Stimulated activated naive CD4-positive, alpha-beta T cell treated with Interleukin-2 at 50 U/mL for 16 hours (primary cell): ENCODE data around the gene BAK1.
"Not testable (repeated sequence)": the region's sequence is repeated elsewhere in the genome, so short reads cannot be mapped to it uniquely, and the experiment has no call there.

Source experiments
- DNase-seq: peaks from one replicate; lab custom pipeline; 2025; lab: John Stamatoyannopoulos, UW

BAK1 gene

GRCh38 chr6:33607784-33608161 is 27.7 kb upstream of the BAK1 start:
- peak; percentile 19 for DNase-seq

GRCh38 chr6:33607126-33607783 is 27.2 kb upstream of the BAK1 start:
- no peak for DNase-seq

GRCh38 chr6:33606642-33607041 is 26.6 kb upstream of the BAK1 start:
- DNase-seq: no peak

DNA sequence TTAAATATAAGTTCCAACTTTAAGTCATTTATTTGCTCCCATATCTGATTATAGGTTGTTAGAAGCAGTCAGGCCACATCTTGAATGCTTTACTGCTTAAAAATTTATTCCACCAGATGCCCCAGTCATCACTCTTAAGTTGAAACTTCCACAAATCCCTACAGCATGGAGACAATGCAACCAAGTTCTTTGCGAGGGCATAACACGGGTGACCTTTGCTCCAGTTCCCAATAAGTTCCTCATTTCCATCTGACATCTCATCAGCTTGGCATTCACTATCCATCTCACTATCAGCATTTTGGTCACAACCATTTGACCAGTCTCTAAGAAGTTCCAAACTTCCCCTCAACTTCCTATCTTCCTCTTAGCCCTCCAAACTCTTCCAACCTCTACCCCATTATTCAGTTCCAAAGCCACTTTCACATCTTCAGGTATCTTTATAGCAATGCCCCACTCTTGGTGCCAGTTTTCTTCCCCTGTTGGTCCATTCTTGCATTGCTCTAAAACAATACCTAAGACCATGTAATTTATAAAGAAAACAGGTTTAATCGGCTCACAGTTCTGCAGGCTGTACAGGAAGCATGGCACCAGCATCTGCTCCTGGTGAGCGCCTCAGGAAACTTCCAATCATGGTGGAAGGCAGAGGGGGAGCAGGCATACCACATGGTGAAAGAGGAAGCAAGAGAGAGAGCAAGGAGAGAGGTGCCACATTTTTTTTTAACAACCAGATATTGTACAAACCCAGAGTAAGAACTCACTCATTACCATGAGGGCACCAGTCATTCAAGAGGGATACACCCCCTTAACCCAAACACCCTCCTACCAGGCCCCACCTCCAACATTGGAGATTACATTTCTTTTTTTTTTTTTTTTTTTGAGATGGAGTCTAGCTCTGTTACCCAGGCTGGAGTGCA is 25.1 kb upstream of the BAK1 start:
- no peak for DNase-seq

DNA sequence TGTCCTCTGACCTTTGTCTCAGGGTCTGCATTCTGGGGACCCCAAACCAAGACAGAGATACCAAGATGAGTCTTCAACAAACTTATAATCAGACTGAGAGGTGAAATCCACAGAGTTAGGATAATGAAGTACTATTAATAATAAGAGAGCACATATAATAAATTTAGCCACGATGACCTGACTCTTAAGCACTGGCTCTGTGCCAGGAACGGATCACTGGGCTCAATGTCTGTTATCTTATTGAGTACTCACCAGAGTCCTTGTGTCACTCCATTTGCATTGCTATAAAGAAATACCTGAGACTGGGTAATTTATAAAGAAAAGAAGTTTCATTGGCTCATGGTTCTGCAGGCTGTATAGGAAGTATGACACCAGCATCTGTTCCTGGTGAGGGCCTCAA is 22.1 kb upstream of the BAK1 start:
- DNase-seq: no peak

DNA sequence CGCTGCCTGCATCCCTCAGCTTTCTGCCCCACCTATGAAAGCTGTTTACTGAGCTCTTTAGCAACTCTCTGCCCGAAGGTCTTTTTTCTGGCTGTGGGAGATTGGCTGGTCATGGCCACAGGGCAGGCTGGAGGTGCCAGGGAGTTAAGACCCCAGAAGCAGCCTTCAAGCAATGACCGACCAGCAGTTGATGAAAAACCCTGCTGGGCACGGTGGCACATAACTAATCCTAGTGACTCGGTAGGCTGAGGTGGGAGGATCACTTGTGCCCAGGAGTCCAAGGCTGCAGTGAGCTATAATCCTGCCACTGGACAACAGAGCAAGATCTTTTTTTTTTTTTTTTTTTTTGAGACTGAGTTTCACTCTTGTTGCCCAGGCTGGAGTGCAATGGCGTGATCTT is 20.7 kb upstream of the BAK1 start:
- no peak for DNase-seq

DNA sequence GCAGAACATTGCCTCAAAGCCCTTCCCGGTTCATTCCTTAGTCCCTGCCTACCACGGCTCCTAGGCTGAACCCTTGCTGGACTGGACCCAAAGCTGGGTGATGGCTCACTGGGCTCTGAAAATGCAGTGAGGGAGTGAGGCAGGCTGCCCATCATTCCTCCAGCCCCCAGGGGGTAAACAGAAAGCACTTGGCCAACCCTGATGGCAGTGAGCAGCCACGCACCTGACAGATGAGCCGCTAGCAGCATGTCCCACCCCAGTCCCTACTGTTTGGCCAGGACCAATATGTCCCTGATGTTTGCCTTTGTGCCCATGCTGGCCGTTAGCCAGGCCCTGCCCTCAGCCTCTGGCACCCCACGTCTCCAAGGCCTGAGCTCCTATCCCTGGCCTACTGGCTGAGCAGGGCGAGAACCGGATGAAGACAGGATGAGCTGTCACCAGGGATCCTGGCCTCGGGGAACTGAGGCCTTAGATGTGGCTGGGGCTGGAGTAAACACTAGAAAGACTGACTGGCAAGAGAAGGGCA is 19.4 kb upstream of the BAK1 start:
- no peak for DNase-seq

- DNase-seq: no peak
These were observed 17.7 kb upstream of the BAK1 start for GRCh38 chr6:33597551-33598322.

GRCh38 chr6:33596894-33597293 is 16.8 kb upstream of the BAK1 start:
- DNase-seq: not testable (repeated sequence)

DNA sequence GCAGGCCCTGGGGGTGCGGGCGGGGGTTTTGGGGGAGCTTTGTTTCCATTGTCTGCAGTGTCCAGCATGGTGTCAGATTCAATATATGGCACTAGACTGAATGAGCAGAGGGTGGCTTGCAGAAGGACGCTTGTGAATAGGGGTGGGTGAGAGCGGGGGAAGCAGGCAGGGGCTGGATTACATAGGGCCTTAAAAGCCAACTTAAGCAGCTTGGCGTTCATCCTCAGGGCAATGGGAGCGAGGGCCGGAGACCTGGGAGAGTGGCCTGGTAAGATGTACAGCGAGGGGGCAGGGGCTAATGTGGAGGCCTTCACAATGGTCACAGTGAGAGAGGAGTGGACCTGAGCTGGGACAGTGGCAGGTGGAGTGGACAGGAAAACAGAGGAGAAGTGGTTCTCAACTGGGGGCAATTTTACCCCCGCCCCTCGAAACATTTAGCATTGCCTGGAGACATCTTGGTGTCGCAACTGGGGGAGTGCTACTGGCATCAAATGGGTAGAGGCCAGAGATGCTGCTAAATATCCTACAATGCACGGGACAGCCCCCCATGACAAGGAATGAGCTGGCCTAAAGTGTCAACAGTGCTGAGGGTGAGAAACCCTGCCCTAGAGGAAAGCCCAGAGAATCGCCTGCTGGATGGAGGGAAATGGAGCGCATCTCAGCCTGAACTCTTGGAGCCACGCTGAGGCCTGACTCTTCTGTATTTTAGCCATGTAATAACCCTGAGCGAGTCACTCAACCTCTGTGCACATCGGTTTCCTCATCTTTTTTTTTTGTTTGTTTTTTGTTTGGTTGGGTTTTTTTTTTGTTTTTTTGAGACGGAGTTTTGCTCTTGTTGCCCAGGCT is 15.1 kb upstream of the BAK1 start:
- no peak for DNase-seq

DNA sequence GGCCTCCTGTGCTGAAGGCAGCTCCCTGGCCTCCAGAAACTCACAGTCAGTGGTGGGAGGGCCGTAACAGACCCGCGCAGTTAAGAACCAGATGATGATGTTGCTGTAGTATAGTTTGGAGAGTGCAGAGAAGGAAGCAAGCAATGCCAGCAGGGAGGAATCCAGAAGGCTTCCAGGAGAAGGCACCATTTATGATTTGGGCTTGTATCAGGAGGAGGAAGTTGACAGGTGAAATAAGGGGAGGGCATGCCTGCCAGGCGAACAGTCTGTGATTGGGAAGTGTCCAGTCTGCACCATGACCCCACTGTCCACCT is 13.3 kb upstream of the BAK1 start:
- no peak for DNase-seq

- peak; percentile 32 for DNase-seq
These were observed 12.7 kb upstream of the BAK1 start for GRCh38 chr6:33592595-33593413.

GRCh38 chr6:33592280-33592594 is 12.2 kb upstream of the BAK1 start:
- no peak for DNase-seq

DNA sequence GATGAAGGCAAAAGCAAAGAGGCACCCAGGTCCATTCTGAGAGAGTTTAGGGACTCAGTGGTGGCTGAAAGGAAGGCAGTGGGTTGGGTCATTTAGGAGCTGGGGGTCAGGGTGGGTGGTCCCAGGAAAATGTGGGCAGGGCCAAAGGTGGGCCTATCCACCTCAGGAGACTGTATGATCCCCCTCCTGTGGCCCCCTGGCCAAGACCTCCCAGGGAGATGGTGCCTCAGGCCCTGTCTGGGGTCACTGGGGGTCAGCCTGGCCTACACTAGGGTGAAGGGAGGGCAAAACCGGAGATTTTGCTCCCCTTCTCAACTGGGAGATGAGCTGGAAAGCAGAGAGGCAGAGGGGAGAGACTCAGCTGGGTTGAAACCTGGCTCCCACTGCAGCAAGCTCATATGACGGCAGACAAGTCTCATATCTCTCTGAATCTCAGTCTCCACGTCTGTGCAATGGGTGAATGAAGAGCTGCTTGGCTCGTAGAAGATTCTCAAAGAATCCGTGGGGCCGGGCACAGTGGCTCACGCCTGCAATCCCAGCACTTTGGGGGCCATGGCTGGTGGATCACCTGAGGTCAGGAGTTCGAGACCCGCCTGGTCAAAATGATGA is 11.5 kb upstream of the BAK1 start:
- no peak for DNase-seq

DNA sequence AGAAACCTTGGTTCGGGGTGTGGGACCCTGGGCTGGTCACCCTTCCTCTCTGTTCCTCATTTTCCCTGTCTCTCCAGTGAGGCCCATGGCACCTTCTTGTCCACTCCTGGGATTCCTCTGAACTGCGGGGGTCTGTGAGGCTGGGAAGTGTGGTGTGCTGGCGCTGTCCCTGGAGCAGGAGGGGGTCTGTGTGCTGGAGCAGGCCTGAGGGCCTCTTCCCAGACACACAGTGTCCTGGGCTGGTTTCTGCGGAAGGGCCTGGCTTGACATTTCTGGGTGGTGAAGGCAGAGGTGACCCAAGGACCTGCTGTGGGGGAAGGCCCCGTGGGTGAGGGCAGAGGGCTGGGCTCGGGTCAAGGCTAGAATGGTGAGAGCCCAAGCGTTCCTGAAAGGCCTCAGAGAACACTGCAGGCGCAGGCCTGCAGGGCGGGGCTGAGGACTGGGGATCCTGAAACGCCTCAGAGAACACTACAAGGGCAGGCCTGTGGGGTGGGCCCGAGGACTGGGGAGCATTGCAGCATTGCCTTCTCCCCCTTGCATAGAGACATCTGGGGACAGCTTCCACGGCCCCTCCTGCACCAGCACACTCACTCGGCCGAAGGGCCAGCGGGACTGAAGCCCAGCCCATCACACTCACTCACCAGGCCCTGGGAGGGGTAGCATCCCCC is 10.6 kb upstream of the BAK1 start:
- DNase-seq: no peak

DNA sequence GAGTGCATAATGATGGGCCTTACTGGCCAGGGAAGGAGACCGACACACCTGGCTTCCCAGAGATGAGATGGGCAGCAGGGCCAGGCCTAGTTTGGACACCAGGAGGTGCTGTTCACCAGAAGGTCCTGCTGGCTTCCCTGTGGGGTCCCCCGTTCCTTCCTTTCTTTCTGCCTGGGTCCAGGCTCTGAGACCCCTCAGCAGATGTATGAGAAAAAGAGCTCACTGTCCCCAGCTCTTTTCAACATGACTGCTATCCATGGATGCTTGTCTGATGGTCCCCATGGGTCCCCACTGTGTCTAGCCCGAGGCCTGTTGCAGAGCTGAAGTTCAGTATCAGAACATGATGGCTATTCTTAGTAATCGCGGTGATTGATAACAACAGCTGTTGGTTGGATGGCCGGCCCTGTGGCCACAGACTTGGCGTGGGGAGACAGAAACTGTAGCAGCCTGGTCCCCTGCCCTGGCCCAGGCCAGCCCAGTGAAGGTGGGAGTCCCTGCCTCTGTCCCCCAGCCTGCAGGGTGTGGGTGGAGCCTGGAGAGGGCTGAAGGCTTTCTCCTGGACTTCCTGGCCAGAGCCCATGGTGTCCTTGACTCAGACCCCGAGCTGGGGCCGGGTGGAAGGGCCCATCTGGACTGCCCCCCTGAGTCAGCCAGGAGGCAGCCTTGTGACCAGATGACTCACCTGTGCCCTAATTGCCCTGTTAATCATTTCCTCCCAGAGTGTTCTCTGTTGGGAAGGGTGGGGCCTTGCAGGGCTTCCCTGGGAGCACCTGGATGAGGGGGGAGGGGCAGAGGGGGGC is 9.9 kb upstream of the BAK1 start:
- peak; percentile 19 for DNase-seq

DNA sequence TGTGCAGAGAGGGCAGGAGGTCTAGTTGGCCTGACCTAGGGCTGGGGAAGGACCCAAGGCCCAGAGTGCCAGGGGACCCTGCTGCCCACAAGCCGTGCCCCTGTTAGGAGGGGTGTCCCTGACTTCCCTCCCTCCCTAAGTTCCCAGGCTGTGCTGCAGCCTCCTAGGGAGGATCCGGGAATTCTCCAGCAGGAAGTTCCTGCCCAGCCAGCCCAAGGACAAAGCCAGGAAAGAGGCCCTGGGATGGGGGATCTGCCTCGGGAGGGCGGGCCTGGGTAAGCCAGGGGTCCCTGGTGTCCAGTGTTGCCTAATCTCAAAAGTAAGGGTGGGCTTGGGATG is 9.3 kb upstream of the BAK1 start:
- DNase-seq: no peak

DNA sequence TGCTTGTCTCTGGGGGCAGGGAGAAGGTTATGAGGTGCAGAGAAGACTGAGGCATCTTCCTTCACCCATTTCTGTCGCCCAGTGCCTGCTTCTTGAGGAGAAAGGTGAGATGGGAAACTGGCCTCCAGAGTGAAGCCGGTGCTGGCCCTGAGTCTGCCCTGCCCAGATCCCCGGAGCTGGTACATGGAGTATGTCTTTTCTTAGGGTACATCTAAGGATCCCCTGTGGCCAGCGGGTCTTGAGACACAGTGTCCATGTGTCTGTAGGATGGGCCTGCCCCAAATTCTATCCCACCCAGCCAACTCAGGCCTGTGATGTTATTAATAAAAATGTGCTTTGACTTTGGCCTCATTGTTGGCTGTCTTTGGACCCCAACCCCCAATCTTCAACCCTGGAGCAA is 8.8 kb upstream of the BAK1 start:
- no peak for DNase-seq

DNA sequence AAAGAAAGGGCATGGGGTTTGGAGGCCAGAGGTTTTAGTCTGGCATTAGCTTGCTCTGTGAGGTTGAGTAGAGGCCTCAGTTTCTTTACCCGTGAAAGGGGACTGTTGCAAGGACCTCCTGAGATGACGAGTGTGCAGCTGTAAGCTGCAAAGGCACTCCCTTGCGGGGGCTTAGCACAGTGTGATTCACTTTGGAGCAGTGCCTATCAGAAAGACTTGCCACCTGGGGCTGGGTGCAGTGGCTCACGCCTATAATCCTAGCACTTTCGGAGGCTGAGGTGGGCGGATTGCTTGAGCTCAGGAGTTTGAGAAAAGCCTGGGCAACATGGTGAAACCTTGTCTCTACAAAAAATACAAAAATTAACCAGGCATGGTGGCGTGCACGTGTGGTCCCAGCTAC is 7.5 kb upstream of the BAK1 start:
- DNase-seq: no peak
